Adrenal gland (tissue), 12 donors: ENCODE measurements around the gene STARD10. TPM values are rescaled to one million over a fixed set of nuclear protein-coding genes. Genes with fewer than 3 reads are reported as not detected.

Experiments used
- DNase-seq, 7 donors: peaks; one replicate each; pipeline ENCODE4 v3.0.0-alpha.2; 2019 to 2020
- H3K27ac ChIP-seq, 5 donors: fragments of 200-600 bp; sonication (generic) in 4 of 5; 1 replicate in 3 of 5; 2 replicates in 2 of 5; pipeline versions ENCODE4 v1.5.1 to v1.8.0; 2016 to 2020; ENCODE audit warnings: mild to moderate bottlenecking in 1 of 5
- H3K27me3 ChIP-seq: fragments of 200-600 bp; 2 replicates; pipeline ENCODE4 v1.8.0; 2021
- H3K36me3 ChIP-seq, 2 donors: fragments of 200-600 bp; replicated peaks in 1 of 2; 1 replicate in 1 of 2; 2 replicates in 1 of 2; pipeline versions ENCODE4 v1.5.1 to v1.8.0; 2018 to 2022
- H3K4me1 ChIP-seq, 2 donors: fragments of 200-600 bp; replicated peaks in 1 of 2; 1 replicate in 1 of 2; 2 replicates in 1 of 2; pipeline versions ENCODE4 v1.5.1 to v1.8.0; 2018 to 2021
- H3K4me3 ChIP-seq, 4 donors: fragments of 200-600 bp; sonication (generic) in 3 of 4; one replicate each; pipeline ENCODE4 v1.5.1; 2016 to 2018
- H3K9me3 ChIP-seq, 3 donors: fragments of 200-600 bp; sonication (generic) in 1 of 3; replicated peaks in 1 of 3; 1 replicate in 2 of 3; 2 replicates in 1 of 3; pipeline versions ENCODE4 v1.5.1 to v1.8.0; 2016 to 2021
- POLR2A ChIP-seq, 2 donors: fragments of 450-650 bp; IDR thresholded peaks; one replicate each; pipeline ENCODE4 v1.6.1; 2017; ENCODE audit warnings: antibody characterized with exemption in 2 of 2, mild to moderate bottlenecking in 2 of 2, moderate library complexity in 1 of 2
- WGBS, 4 donors: extraction: QIAGEN DNeasy Blood & Tissue Kit in 2 of 4; methylation state at CpG; one replicate each; pipeline versions ENCODE4 v1.1.5 to v1.1.7; 2013 to 2017; 5-methylcytosine and 5-hydroxymethylcytosine counted together
- intact Hi-C, 2 donors: fragments of 100-400 bp; cut with DNase I; formaldehyde crosslinking; loops; one replicate each; pipeline versions ENCODE4 v1.14.1 to v1.15.0; 2022 to 2023
- polyA plus RNA-seq, 3 donors: library from polyadenylated mRNA; stranded (reverse); fragments of 200-250 nt in 2 of 3; fragments of 350-450 nt in 1 of 3; fragmentation: Illumina TruSeq in 1 of 3; extraction: RNeasy Lipid Tissue Mini Kit (QIAGEN cat#74804) in 1 of 3; gene quantifications; one replicate each; pipeline ENCODE4 v1.2.3, GENCODE V29; 2013 to 2014
- total RNA-seq, 9 donors: library from RNA; depleted of rRNA in 4 of 9; stranded (reverse); fragments of >200 nt in 4 of 9; fragments of 120-200 nt in 1 of 9; fragmentation: NEBNext Ultra II Directional in 1 of 9; extraction: Animal tissue kit (Norgen Biotek cat#: 25700) in 1 of 9; gene quantifications; one replicate each; pipeline versions ENCODE4 v1.1.0 to v1.2.4, GENCODE V29; 2013 to 2023
- TF ChIP-seq, protein P1 (sequence below), 6 experiments: fragments of 450-650 bp in 4 of 6; fragments of 200-600 bp in 2 of 6; sonication (generic) in 1 of 6; IDR thresholded peaks; 1 replicate in 5 of 6; 2 replicates in 1 of 6; pipeline versions ENCODE4 v1.5.1 to v1.8.0; 2016 to 2021; ENCODE audit warnings: antibody characterized with exemption in 6 of 6, mild to moderate bottlenecking in 2 of 6, moderate library complexity in 1 of 6
- donor health status: healthy with polysubstance abuse.
- donor health status: Bipolar disorder and iron deficiency.
- donor health status: DM: yes; HTN: yes; CAD: no.
- donor health status: DM: no; HTN: no; CAD: no.
- donor health status: DM: no; HTN: no; CAD: no.
- donor health status: DM: yes; HTN: yes; CAD: no.

Gene STARD10
- total and polyA plus RNA-seq, 12 donors: 190 to 668 (median 350) TPM

GRCh38 chr11:72816404-72816990 is 22.6 kb upstream of the STARD10 start:
- Histone ChIP-seq H3K27me3 (no peaks in the 10 kb centered on the region), H3K36me3 (peaks cover 0 to 29% of the 10 kb centered on the region in 2 donors), H3K4me1 (peaks cover 24 to 45% of the 10 kb centered on the region in 2 donors), H3K4me3 (no peak overlapping the region), H3K9me3 (no peaks in the 10 kb centered on the region), H3K27ac (no peak overlapping the region)
- intact Hi-C loops: loop anchor here in 1 of 2 donors (10.0 kb wide), 1 partner anchor 92 kb away; no protein-coding TSS in a partner anchor
- 73 to 83% (median 77%) methylated on average over 3 to 7 of the region's 7 CpGs for WGBS, 4 donors
- TF ChIP-seq POLR2A (IDR thresholded peaks at IDR 0.05): no peak
- TF ChIP-seq, protein P1, sequence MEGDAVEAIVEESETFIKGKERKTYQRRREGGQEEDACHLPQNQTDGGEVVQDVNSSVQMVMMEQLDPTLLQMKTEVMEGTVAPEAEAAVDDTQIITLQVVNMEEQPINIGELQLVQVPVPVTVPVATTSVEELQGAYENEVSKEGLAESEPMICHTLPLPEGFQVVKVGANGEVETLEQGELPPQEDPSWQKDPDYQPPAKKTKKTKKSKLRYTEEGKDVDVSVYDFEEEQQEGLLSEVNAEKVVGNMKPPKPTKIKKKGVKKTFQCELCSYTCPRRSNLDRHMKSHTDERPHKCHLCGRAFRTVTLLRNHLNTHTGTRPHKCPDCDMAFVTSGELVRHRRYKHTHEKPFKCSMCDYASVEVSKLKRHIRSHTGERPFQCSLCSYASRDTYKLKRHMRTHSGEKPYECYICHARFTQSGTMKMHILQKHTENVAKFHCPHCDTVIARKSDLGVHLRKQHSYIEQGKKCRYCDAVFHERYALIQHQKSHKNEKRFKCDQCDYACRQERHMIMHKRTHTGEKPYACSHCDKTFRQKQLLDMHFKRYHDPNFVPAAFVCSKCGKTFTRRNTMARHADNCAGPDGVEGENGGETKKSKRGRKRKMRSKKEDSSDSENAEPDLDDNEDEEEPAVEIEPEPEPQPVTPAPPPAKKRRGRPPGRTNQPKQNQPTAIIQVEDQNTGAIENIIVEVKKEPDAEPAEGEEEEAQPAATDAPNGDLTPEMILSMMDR (IDR thresholded peaks at IDR 0.05): no peak
- no peak for DNase-seq

DNA sequence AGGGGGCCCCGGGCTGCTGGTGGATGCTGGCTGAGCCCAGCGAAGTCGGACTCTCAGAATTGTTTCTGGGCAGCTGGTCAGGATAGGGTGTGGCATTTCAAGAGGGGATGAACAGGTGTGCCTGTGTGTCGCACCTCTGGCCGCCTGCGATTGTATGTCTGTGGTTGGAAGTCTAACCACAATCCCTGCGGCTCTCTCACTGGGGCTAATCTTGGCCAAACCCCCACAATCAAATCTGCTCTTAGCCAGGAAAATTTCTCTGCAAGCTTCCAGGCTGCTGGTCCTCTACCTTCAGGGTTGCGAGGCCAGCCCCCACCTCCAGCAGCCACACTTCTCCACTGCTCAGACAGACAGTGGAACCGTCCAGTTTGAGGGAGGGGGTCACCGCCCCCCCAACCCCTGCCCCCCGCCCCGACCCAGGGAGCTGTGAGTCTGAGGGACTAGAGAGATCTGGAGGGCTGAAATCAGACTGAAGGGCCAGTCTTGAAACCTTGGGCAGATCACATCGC is 21.3 kb upstream of the STARD10 start:
- intact Hi-C loops: loop anchor here in 1 of 2 donors (10.0 kb wide), 1 partner anchor 90 kb away; no protein-coding TSS in a partner anchor
- WGBS, 4 donors: 6 to 26% (median 22%) methylated on average over 7 to 13 of the region's 13 CpGs
- Histone ChIP-seq H3K27me3 (no peaks in the 10 kb centered on the region), H3K27ac (peak overlapping the region in 4 of 5 donors; percentile 87 to 98 (median 96)), H3K4me1 (peaks cover 20 to 39% of the 10 kb centered on the region in 2 donors), H3K9me3 (no peaks in the 10 kb centered on the region), H3K36me3 (peaks cover 0 to 25% of the 10 kb centered on the region in 2 donors), H3K4me3 (peak overlapping the region; percentile 46 to 92 (median 56))
- DNase-seq: no peak
- TF ChIP-seq, protein P1 (IDR thresholded peaks at IDR 0.05): no peak
- TF ChIP-seq POLR2A (IDR thresholded peaks at IDR 0.05): no peak

DNA sequence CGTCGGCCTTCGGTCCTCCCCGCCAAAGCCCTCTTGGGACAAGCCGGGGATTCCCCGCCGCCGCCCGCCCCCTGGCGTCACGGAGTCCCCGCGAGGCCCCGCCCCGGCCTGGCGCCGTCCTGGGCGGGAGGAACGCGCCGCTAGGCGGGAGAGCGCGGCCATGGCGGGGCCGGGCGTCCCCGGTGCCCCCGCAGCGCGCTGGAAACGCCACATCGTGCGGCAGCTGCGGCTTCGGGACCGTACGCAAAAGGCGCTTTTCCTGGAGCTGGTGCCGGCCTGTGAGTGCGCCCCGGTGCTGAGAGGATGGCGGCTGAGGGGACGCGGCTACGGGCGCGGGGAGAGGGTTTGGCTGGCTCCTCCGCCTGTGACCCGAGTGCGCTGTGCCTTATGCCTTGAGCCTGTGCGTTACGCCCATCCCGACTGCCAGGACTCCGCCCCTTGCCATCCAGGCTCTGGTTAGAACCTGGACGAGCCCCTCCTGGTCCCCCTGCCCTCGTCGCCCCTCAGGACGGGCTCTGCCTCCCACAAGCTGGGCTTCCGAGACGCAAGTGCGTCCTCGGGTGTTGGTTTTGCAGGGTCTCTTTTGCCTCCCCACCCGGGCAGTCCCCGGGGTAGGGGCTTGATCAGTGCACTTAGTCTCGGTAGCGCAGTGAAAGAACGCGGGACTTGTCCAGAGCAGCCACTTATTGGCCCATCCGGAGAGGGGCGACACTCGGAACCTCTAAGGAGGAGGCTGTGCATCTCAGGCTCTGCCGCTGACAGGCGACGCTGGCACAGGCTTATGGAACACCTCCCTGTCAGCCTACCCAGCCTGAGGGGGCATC is 20.7 kb upstream of the STARD10 start, which contains the start of gene ATG16L2:
TSS of gene ATG16L2 (plus strand) at position 126 of the 824 bp plus-strand sequence. CDS start at position 161, 35 bp downstream.
- DNase-seq: peak; percentile 83 to 90 (median 87)
- 0 to 1% (median 1%) methylated on average over 12 to 75 of the region's 75 CpGs for WGBS, 4 donors
- Histone ChIP-seq H3K4me1 (peaks cover 20 to 39% of the 10 kb centered on the region in 2 donors), H3K36me3 (peaks cover 0 to 22% of the 10 kb centered on the region in 2 donors), H3K9me3 (no peaks in the 10 kb centered on the region), H3K27me3 (no peaks in the 10 kb centered on the region), H3K27ac (peak within 1 kb of the TSS; percentile 85 to 98 (median 94)), H3K4me3 (peak within 1 kb of the TSS; percentile 46 to 92 (median 56))
- intact Hi-C loops: loop anchor here in 1 of 2 donors (10.0 kb wide), 1 partner anchor 90 kb away; no protein-coding TSS in a partner anchor
- TF ChIP-seq, protein P1 (IDR thresholded peaks at IDR 0.05): peak in 5 of 6 experiments; percentile 20 to 68 (median 27)
- peak; percentile 69 to 78 for TF ChIP-seq POLR2A (IDR thresholded peaks at IDR 0.05)
